LoVo (cell line): ENCODE data around the gene SKAP1.
"Not testable (repeated sequence)": the region's sequence is repeated elsewhere in the genome, so short reads cannot be mapped to it uniquely, and the experiment has no call there.

ENCODE experiments used
- DNase-seq: peaks from one replicate; pipeline ENCODE4 v3.0.0-alpha.2; 2016; ENCODE audit warnings: low spot score

SKAP1 gene

DNA sequence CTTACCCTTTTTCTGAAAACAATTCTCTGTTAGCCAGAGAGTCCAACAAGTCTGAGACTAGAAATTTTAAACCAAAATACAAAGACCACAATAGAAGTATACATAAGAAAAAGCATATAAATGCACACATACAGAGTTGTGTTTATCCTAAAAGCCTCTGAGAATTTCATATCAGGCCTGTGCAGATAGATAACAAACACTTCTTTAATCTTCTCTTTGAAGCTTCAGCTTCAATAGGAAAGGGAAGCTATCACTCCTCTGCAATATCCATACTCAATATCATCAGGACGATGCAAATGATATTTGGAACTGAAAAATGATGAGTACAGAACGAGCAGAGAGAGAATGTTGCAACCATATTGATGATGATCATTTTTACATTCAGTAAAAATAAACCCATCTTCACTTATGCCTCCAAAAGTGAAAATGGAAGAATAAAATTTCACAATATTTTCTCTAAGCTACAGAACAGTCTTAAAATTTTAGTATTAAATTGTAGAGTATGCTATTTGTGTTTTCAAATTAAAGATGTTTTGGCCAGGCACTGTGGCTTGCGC, 61.6 kb downstream of the SKAP1 start:
- no peak for DNase-seq

DNA sequence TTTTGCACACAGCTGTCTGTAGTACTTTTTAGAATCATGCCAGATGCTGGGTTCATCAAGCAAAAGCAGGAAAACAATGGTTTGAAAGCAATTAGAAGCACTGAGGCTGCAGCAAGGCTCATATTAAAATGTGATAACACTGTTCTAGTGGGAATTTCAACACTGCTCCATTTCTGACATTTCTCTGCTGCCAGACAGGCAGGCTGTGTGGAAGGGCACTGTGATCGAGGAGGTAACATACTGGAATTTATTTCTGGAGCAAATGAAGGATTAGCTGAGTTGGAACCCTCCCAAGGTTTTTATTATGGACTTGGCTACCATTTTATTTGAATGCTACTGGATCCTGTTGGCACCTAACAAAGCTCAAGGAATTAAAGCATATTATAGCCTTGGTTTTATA, 66.9 kb downstream of the SKAP1 start:
- no peak for DNase-seq

DNA sequence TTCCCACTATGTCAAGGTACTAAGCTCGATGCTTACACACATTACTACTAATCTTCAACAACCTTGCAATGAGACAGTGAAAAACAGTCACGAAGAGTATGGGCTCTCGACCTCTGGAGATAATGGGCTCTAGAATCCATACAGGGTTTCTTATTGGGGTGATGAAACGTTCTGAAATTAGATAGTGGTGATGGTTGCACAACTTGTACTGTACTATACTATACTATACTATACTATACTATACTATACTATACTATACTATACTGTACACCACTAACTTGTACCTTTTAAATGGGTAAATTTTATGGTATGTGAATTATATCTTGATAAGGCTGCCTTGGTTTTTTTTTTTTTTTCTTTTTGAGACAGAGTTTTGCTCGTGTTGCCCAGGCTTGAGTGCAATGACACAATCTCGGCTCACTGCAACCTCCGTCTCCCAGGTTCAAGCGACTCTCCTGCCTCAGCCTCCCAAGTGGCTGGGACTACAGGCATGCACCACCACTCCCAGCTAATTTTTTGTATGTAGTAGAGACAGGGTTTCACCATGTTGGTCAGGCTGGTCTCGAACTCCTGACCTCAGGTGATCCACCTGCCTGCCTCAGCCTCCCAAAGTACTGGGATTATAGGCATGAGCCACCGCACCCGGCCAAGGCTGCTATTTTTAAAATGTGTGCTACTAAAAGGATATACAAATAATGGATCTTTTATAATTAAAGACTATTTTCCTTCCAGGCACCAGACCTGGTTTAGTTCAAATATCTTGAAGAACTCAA, 69.0 kb downstream of the SKAP1 start:
- not testable (repeated sequence) for DNase-seq

DNA sequence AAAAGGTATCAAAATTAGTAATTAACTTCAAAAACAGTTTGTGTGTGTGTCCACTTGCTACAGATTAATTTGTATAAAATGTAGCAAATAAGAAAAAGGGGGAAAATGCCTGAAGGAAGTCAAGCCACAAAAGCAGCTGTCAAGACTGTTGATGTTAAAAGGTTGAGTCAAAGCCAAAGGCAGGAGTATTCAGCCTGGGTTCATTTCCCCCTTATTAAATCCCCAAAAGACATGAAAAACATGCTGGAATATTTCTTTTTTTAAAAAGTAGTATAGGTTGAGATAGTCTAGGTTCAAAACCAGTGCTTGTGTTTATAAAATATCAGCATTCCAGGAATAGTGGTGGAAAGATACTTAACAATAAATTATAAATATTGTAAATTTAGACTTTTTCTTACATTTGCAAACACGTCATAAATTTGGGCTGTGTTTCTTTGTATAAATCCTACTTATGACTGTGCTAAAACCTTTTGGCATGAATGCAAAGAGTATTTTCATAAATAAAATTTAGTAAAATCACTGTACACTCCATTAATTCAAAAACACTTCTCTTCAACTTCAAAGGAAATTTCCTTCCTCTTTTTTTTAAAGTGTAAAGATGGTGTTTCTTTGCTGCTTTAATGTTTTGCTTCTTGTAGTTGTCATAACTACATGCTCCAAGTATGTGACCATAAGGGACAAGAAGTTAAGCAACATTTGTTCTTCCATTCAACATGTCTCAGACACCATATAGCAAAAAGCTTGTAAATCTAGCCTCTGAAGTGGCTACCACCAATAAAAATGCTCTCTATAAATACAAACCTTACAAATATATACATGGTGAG, 72.0 kb downstream of the SKAP1 start:
- DNase-seq, result no peak

DNA sequence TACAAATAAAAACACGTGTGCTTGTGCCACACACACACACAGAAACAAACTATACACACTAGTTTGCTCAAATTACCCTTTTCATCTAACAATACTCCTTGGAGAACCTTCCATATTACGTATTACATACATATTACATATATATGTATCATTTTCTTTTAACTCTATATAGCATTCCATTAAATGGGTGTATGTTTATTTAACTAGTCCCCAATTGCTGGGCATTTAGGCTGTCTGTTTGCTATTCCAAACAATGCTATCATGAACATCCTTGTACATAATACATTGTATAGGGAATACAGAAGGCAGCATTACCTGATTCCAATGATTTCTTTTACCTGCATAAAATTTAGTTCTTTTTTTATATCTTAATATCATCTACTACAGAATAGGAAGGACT, 73.1 kb downstream of the SKAP1 start:
- DNase-seq, result no peak

DNA sequence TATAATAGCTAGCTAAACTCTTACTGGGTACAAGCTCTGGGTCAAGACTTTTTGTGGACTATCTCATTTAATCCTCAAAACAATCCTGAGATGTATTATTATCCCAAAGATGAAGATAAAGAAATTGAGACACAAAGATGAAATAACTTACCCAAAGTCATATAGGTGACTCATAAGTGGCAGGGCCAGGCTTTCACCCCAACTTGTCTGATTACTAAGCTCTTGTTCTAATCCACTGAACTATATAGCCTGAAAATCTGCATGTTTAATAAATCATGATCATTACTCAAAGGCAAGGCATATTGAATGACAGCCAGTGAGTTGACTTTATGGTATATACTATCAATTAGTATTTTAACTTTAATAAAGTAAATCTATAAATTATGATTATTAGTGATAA, 77.4 kb downstream of the SKAP1 start:
- no peak for DNase-seq

DNA sequence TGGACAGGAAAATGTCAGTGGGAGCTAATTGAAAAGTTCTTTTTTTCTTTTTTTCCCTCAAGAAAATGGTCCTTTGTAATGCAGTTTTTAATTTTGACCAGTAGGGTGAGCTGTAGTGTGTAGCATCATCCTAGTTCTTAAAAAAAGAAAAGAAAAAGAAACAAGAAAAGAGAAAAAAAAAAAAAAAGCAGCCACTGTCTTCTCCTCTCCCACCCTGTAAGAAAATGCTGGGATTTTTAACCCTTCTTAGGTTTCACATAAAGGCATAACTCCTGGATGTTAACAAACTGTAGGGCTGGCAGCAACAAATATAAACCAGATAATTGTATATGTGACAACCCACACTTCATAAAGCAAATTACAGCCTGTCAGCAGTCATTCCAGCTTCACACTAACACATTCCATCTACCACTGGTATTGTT, 78.1 kb downstream of the SKAP1 start:
- peak; percentile 40 for DNase-seq

DNA sequence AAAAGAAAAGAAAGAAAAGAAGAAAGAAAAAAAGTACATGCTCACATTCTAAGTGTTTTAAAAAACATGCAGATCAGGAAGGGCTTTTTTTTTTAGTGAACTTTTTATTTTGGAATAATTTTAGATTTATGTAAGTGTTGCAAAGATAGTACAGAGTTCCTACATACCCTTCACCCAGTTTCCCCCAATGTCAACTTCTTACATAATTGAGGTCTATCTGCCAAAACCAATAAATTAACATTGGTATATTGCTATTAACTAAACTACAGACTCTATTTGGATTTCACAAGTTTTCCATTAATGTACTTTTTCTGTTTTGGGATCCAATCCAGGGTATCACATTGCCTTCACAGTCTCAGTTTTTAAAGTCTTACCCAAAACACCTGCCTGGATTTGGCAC, 81.7 kb downstream of the SKAP1 start:
- no peak for DNase-seq

DNA sequence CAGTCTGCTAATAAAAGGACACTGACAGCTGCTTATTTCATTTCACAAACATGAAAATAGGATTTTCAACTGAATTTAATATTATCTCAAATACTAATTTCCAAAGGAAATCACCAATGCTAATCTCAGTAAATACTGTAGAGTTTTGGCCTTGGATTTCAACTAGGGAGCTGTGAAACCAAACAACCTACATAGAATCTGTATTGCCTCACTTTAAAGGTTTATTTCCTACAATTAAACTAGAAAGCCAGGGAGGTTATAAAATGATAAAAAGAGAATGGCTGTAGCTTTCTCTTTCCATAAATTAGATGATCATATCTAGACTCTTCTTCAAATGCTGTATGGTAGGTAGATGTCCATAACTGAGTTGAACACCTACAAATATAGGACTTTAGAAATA, 82.8 kb downstream of the SKAP1 start:
- no peak for DNase-seq

DNA sequence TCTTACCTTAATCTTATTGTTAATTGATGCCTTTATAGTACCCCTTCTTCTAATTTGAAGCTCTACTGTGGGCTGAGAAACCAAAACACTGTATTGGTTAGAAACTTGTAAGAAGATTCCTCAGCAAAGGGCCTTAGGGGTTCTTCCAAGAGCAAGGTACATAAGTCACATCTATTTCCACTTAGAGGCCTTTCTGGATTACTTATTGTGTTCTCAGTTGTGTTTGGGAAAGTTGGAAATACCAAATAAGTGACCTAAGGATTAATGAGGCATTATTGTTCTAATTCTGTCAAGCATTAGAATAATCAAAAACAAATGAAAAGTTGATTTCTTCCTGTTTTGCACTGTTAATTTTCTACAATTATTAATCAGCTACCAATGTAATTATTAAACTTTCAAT, 85.8 kb downstream of the SKAP1 start:
- no peak for DNase-seq

DNA sequence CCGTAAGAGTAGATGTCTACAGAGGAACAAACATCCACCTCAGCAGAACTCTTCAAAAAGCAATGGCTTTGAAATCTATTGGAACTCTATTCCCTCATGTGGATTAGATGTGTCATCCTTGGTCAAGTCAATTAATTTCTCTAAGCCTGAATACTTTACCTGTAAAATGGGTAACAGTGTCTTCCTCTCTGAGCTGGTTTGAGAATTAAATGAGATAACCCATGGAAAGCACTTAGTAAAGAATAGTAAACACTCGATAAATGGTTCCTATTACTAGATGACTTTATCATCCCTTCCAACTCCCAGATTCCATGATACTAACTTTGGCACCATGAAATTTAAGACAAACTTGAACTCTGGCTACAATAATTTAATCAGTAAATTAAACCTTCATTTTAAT, 89.1 kb downstream of the SKAP1 start:
- DNase-seq, result no peak

DNA sequence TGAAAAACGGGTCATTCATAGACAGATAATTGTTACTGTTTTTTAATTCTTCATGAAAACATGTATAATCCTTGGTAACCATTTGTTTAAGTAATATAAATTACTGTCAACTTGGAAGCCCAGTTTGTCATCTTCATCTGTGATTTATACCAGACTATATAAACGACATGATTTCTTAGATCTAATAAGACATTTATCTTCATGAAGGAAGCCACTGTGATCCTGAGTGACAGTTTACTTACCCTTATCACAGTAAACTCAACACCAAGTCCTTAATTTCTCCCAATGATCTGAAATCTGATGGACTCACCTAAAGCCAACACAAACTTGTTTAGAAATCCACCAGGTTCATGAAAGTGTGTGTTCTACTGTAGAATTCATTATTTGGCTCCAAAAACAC, 91.3 kb downstream of the SKAP1 start:
- DNase-seq, result no peak

DNA sequence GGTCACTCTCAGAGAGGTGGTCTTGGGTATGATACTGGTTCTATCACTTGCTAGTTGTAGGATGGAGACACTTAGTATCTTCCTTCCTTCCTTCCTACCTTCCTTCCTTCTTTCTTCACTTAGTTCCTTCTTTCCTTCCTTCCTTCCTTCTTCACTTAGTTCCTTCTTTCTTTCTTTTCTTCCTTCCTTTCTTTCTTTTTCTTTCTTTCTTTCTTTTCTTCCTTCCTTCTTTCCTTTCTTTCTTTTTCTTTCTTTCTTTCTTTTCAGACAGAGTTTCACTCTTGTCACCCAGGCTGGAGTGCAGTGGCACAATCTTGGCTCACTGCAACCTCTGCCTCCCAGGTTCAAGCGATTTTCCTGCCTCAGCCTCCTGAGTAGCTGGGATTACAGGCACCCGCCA, 92.1 kb downstream of the SKAP1 start:
- not testable (repeated sequence) for DNase-seq

DNA sequence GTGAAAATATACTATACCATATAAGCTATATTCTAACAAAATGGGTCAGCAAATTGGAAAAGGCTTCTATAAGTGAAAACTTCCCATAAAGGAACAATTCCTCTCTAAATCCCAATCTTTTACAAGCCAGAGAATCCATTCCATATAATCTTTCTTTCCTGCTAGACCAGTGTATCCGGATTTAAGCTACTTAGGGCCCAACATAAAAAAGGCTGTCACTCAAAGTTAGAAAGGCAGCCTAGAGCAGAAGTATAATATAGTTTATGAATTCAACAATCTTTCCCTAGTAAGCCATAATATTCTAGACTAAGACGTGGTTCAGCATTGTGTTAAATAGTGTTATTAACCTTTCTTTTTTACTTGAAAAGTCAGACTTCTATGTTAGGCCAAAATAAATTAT, 93.0 kb downstream of the SKAP1 start:
- no peak for DNase-seq

DNA sequence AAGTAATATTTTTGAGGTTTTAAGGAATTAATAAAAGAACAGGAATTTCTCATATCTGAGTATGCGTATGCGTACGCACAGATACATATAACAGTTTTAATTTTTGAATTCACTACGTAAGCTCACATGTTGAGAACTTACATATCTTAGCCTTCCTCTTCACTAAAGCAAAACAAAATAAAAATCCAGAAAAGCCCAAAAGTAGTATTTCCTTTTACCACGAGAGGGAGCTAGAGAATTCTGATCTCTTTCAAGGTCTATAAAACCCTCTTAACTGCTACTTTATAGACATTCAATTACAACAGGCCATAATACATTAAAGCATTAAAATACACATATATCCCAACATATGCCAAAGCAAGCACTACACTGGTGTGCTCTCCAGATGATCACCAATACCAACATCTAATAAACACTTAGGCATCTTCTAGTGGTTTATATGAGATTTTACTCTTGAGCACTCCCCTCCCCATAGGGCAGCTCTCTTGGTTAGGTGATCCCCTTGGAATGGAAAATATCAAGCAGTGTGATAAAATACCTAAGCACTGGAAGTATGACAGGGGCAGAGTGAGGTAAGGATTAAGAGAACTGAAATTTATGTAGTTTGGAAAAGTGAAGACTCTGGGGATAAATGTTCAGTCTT, 94.0 kb downstream of the SKAP1 start:
- DNase-seq, result peak; percentile 78

DNA sequence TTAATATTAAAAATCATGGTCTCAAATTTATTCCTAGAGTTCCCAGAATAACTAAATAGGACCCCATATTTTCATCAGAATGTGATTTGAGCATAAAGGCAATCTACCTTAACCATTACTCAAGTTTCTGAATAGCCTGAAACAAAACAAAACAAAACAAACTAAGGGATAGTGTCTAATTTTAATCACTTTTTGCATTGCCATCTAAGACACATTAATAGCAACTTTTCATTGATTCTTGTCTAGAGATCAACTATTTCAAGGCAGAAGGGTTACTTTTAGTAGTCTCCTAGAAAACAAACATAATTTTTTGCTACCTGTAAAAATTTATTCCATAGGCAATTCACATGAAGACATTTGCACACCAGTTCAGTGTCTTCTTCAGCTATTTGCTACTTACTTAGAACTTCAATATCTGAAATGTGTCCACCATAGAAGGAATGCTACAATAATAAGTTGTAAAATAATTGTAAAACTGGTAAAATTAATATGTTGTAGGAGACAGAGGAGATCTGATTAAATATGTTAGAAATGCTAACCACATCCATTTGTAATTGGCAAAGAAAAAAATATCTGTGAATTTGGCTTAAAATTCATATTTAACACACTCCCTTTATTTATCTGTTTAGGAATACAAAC, 94.7 kb downstream of the SKAP1 start:
- no peak for DNase-seq

DNA sequence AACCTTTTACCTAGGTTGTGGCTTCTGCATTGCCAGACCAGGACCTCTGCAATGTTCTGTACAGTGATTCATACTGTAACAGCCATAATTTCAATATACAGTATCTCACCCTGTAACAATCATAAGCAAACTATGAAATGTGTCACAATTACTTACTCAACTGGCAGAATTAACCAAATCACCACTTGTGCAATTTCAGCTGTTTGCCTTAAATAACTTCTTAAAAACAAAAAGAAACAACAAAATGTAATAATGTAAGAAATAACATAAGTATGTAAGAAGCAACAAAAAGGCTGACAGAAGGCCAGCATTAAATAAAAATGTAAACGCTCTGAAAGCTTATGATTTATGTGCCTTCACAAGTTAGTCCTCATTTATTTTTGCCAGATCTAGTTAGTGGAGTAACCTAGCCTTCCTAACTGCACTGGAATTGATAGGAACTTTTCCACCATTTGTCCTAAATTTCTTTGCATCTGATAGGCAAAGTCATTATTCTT, 96.9 kb downstream of the SKAP1 start:
- no peak for DNase-seq

DNA sequence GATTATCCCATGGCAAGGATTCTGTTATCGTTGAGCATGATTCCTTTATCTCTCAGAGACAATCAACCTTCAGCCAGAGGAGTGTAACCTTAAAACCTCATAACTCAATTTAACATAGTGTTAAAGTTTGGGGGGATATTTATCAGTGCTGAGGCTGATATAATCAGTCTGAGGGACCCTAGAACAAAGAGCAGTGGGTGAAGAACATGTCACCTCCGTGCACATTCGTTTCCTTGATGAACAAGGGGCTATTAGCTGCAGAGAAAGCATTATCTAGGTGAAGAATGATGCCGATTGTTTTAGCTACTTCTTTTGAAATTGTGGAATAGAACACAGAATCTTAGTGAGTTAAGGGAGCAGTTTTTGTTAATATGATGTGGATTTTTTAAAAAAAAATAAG, 99.1 kb downstream of the SKAP1 start:
- no peak for DNase-seq

DNA sequence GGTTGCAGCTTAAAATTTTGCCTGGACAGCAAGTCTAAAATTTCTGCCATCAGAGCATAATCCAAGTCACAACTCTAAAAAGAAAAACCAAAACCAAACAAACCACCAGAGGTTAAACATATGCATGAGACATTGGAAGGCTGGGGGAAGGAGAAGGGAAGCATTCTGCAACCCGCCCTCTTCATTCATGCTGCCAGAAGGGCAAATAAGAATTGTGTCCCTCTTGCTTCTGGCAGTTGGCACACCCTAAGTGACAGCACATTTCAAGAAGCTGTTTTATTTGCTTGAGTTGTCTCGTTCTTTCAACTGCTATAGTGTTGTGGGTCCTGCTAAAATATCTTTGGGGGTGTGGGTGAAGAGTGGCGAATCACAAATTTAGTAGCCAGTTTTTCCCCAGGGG, 99.6 kb downstream of the SKAP1 start:
- peak; percentile 12 for DNase-seq

DNA sequence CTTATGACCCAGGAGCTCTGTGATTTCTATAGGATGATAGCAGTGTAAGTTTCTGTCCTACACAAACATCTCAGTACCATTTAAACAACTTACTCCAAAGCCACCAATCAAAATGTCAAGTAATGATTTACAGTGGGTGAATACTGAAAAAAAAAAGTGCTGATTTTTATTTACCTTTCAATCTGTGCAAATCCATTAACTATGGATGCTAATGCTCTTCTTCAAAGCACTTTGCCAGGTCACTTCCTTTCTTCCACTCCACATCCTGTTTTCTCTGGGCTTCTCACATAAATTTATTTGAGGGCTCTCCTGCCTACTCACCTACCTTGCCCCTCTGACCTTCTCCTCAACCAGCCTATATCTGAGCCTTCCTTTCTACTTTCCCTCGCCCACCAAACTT, 101.6 kb downstream of the SKAP1 start:
- DNase-seq, result no peak

DNA sequence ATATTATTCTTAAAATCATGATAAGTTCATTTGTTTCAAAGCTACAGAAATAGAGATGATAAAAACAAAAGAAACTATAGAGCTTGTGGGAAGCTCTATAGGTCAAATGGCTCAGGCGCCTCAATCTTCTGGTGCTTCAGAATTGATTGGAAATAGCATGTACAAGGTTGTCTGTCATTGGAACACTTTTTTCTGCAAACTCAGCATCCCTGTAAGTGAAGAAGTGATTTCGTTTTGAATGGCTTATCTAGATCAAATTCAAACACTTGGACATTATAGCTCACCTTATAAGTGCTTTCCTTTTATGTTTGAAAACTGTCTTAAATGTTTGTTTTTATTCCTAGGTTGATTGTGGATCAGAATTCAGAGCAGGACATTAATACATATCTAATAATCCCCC, 103.7 kb downstream of the SKAP1 start:
- no peak for DNase-seq

DNA sequence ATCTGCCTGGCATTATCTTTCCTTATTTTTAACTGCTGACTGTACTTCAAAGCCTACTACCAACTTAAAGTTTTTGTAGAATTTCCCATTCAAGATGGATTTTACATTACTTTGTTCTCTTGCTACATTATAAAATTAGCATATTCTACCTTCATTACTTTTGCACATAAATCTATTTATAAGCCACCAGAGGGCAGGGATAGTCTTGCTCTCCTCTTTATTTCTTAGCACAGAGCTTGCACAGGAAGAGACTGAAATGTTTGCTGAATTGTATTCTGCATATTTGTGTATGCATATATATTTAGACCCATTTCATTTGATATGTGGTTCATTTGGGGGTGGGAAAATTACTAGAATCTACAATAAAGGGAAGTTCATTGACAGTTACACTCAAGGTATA, 108.0 kb downstream of the SKAP1 start:
- DNase-seq, result no peak
